Stomach (tissue), 9 donors: Measurements from ENCODE around the gene MGAT4B. TPM values are rescaled to one million over a fixed set of nuclear protein-coding genes. Genes with fewer than 3 reads are reported as not detected.

ENCODE experiments used
- DNase-seq, 2 donors: peaks; one replicate each; pipeline versions ENCODE4 v3.0.0 to v3.0.0-alpha.2; 2013 to 2019
- H3K27ac ChIP-seq, 5 donors: fragments of 200-600 bp in 4 of 5; sonication (generic) in 4 of 5; one replicate each; pipeline ENCODE4 v1.5.1; 2013 to 2019; ENCODE audit warnings: mild to moderate bottlenecking in 1 of 5, moderate library complexity in 1 of 5
- H3K27me3 ChIP-seq, 3 donors: fragments of 200-600 bp; sonication (generic); one replicate each; pipeline ENCODE4 v1.5.1; 2017 to 2019; ENCODE audit warnings: mixed run types in 1 of 3
- H3K36me3 ChIP-seq, 4 donors: fragments of 200-600 bp; sonication (generic); 1 replicate in 3 of 4; 2 replicates in 1 of 4; pipeline ENCODE4 v1.5.1; 2016 to 2019
- H3K4me1 ChIP-seq, 4 donors: fragments of 200-600 bp; sonication (generic); one replicate each; pipeline ENCODE4 v1.5.1; 2016 to 2019
- H3K4me3 ChIP-seq, 4 donors: fragments of 200-600 bp; sonication (generic) in 3 of 4; one replicate each; pipeline ENCODE4 v1.5.1; 2016 to 2019; ENCODE audit warnings: mild to moderate bottlenecking in 1 of 4
- H3K9me3 ChIP-seq, 4 donors: fragments of 200-600 bp; sonication (generic); one replicate each; pipeline ENCODE4 v1.5.1; 2016 to 2019
- CTCF ChIP-seq, 7 experiments: fragments of 450-650 bp in 4 of 7; fragments of 200-600 bp in 3 of 7; sonication (generic) in 3 of 7; IDR thresholded peaks; one replicate each; pipeline ENCODE4 v1.5.1; 2016 to 2019; ENCODE audit warnings: antibody characterized with exemption in 7 of 7, control low read depth in 2 of 7, mild to moderate bottlenecking in 1 of 7
- EP300 ChIP-seq: sonication (generic); formaldehyde crosslinking; IDR thresholded peaks from one replicate; pipeline ENCODE4 v1.6.1; 2017; ENCODE audit warnings: antibody characterized with exemption
- POLR2A ChIP-seq, 4 donors: fragments of 450-650 bp; IDR thresholded peaks; one replicate each; pipeline ENCODE4 v1.6.1; 2016; ENCODE audit warnings: antibody characterized with exemption in 4 of 4, control low read depth in 2 of 4, mild to moderate bottlenecking in 1 of 4, moderate library complexity in 1 of 4
- POLR2AphosphoS5 ChIP-seq, 3 donors: sonication (generic); formaldehyde crosslinking; IDR thresholded peaks; one replicate each; pipeline ENCODE4 v1.6.1; 2016; ENCODE audit warnings: antibody characterized with exemption in 3 of 3
- WGBS, 5 donors: extraction: QIAGEN DNeasy Blood & Tissue Kit in 3 of 5; methylation state at CpG; one replicate each; pipeline versions ENCODE4 v1.1.5 to v1.1.7; 2013 to 2018; 5-methylcytosine and 5-hydroxymethylcytosine counted together
- intact Hi-C: fragments of 100-400 bp; cut with DNase I; formaldehyde crosslinking; loops from one replicate; pipeline ENCODE4 v1.15.1; 2023; ENCODE audit warnings: low total_unique reads
- polyA plus RNA-seq, 3 donors: library from polyadenylated mRNA; stranded (reverse); fragments of 200-250 nt; gene quantifications; one replicate each; pipeline ENCODE4 v1.2.3, GENCODE V29; 2013
- total RNA-seq, 5 donors: library from RNA; depleted of rRNA; stranded (reverse); fragments of >200 nt; gene quantifications; one replicate each; pipeline versions ENCODE4 v1.1.0 to v1.2.3, GENCODE V29; 2014 to 2016
- donor health status: healthy with polysubstance abuse.
- donor health status: Bipolar disorder and iron deficiency.
- donor health status: healthy.

MGAT4B gene
- total and polyA plus RNA-seq, 8 donors: 85.0 to 617 (median 152) TPM

- intact Hi-C loops: no loop called here
Measured at GRCh38 chr5:179778591-179778990, 28.1 kb downstream of the MGAT4B start.

GRCh38 chr5:179777909-179778308 is 28.8 kb downstream of the MGAT4B start:
- H3K9me3 ChIP-seq: no peaks in the 10 kb centered on the region
- H3K4me3 ChIP-seq: no peak overlapping the region
- intact Hi-C loops: no loop called here
- H3K36me3 ChIP-seq: peaks cover 44 to 80% (median 78%) of the 10 kb centered on the region in 4 donors
- peaks cover 0 to 27% (median 0%) of the 10 kb centered on the region in 4 donors for H3K4me1 ChIP-seq
- H3K27me3 ChIP-seq: no peaks in the 10 kb centered on the region
- no peak for TF ChIP-seq CTCF (IDR thresholded peaks at IDR 0.05)
- TF ChIP-seq EP300: no peak
- no peak for TF ChIP-seq POLR2A (IDR thresholded peaks at IDR 0.05)
- no peak for TF ChIP-seq POLR2AphosphoS5 (IDR thresholded peaks at IDR 0.05)
- WGBS, 5 donors: 72 to 80% (median 73%) methylated on average over 9 of the region's 9 CpGs
- no peak for DNase-seq
- H3K27ac ChIP-seq: no peak overlapping the region

More at GRCh38 chr5:179778591-179778990, 28.1 kb downstream of the MGAT4B start:
- no peak overlapping the region for H3K4me3 ChIP-seq
- H3K27ac ChIP-seq: no peak overlapping the region
- 86 to 96% (median 94%) methylated on average over 5 of the region's 5 CpGs for WGBS, 5 donors
- H3K36me3 ChIP-seq: peaks cover 37 to 74% (median 71%) of the 10 kb centered on the region in 4 donors
- TF ChIP-seq POLR2A (IDR thresholded peaks at IDR 0.05): no peak
- no peak for TF ChIP-seq CTCF (IDR thresholded peaks at IDR 0.05)
- no peak for TF ChIP-seq EP300
- no peak for TF ChIP-seq POLR2AphosphoS5 (IDR thresholded peaks at IDR 0.05)
- no peaks in the 10 kb centered on the region for H3K27me3 ChIP-seq
- no peaks in the 10 kb centered on the region for H3K9me3 ChIP-seq
- H3K4me1 ChIP-seq: peaks cover 0 to 27% (median 0%) of the 10 kb centered on the region in 4 donors
- no peak for DNase-seq

GRCh38 chr5:179777456-179777855 is 29.2 kb downstream of the MGAT4B start:
- TF ChIP-seq POLR2AphosphoS5 (IDR thresholded peaks at IDR 0.05): no peak
- TF ChIP-seq CTCF (IDR thresholded peaks at IDR 0.05): no peak
- no peak for TF ChIP-seq POLR2A (IDR thresholded peaks at IDR 0.05)
- no peak for TF ChIP-seq EP300
- 88 to 96% (median 94%) methylated on average over 10 of the region's 10 CpGs for whole genome bisulfite sequencing, 5 donors
- H3K4me1 ChIP-seq: peaks cover 0 to 27% (median 0%) of the 10 kb centered on the region in 4 donors
- no peak overlapping the region for H3K27ac ChIP-seq
- H3K9me3 ChIP-seq: no peaks in the 10 kb centered on the region
- no peaks in the 10 kb centered on the region for H3K27me3 ChIP-seq
- H3K36me3 ChIP-seq: peaks cover 49 to 85% (median 83%) of the 10 kb centered on the region in 4 donors
- no peak for DNase-seq
- H3K4me3 ChIP-seq: no peak overlapping the region
- intact Hi-C loops: no loop called here

GRCh38 chr5:179776411-179776938 is 30.2 kb downstream of the MGAT4B start:
- H3K4me3 ChIP-seq: no peak overlapping the region
- WGBS, 5 donors: 88 to 97% (median 91%) methylated on average over 11 of the region's 11 CpGs
- no peak overlapping the region for H3K27ac ChIP-seq
- no peaks in the 10 kb centered on the region for H3K27me3 ChIP-seq
- H3K9me3 ChIP-seq: no peaks in the 10 kb centered on the region
- TF ChIP-seq POLR2AphosphoS5 (IDR thresholded peaks at IDR 0.05) (no peak), POLR2A (IDR thresholded peaks at IDR 0.05) (no peak), EP300 (no peak), CTCF (IDR thresholded peaks at IDR 0.05) (no peak)
- H3K4me1 ChIP-seq: peaks cover 0 to 27% (median 0%) of the 10 kb centered on the region in 4 donors
- DNase-seq: no peak
- intact Hi-C loops: no loop called here
- peaks cover 58 to 95% (median 93%) of the 10 kb centered on the region in 4 donors for H3K36me3 ChIP-seq
